Stimulated activated CD4-positive, alpha-beta T cell treated with anti-CD3 and anti-CD28 coated beads, Interleukin-1b, Interleukin-23, amount 100 ng/mL, for 24 hours (primary cell): Measurements from ENCODE around the gene AGO1.
"Not testable (repeated sequence)": the region's sequence is repeated elsewhere in the genome, so short reads cannot be mapped to it uniquely, and the experiment has no call there.

Experiments used
- DNase-seq, 4 experiments: peaks; one replicate each; pipeline ENCODE4 v3.0.0-alpha.2; 2020; ENCODE audit warnings: low read depth in 4 of 4, low spot score in 1 of 4

The AGO1 gene

GRCh38 chr1:35915693-35916092 lies 32.7 kb downstream of the AGO1 start:
- DNase-seq: no peak

- DNase-seq: no peak
Measured at GRCh38 chr1:35923791-35924221, 40.8 kb downstream of the AGO1 start.

- DNase-seq: no peak
Measured at GRCh38 chr1:35924838-35925237, 41.8 kb downstream of the AGO1 start.

- no peak for DNase-seq
Measured at GRCh38 chr1:35925741-35926140, 42.7 kb downstream of the AGO1 start.

GRCh38 chr1:35927472-35927871 lies 44.5 kb downstream of the AGO1 start:
- no peak for DNase-seq

- no peak for DNase-seq
Measured at GRCh38 chr1:35929730-35930592, 47.0 kb downstream of the AGO1 start.

- peak; percentile 67 to 82 (median 76) for DNase-seq
Measured at GRCh38 chr1:35930593-35931445, 47.8 kb downstream of the AGO1 start, which contains the start of gene AGO3. Gene AGO3 (plus strand): TSS chr1:35931105. CDS start chr1:35931427, 322 bp downstream.

- DNase-seq: no peak
Measured at GRCh38 chr1:35931446-35932157, 48.6 kb downstream of the AGO1 start.

GRCh38 chr1:35932158-35932636 lies 49.2 kb downstream of the AGO1 start:
- DNase-seq: no peak

GRCh38 chr1:35932941-35933340 lies 49.9 kb downstream of the AGO1 start:
- DNase-seq: no peak

- DNase-seq: no peak
Measured at GRCh38 chr1:35935442-35936388, 52.7 kb downstream of the AGO1 start.

GRCh38 chr1:35936838-35937237 lies 53.8 kb downstream of the AGO1 start:
- no peak for DNase-seq

- DNase-seq: no peak
Measured at GRCh38 chr1:35939484-35939883, 56.5 kb downstream of the AGO1 start.

- DNase-seq: no peak
Measured at GRCh38 chr1:35945327-35945726, 62.3 kb downstream of the AGO1 start.

GRCh38 chr1:35947547-35947946 lies 64.5 kb downstream of the AGO1 start:
- DNase-seq: no peak

GRCh38 chr1:35958558-35958957 lies 75.5 kb downstream of the AGO1 start:
- DNase-seq: no peak

GRCh38 chr1:35959304-35959703 lies 76.3 kb downstream of the AGO1 start:
- DNase-seq: no peak

- no peak for DNase-seq
Measured at GRCh38 chr1:35962952-35963351, 79.9 kb downstream of the AGO1 start.

GRCh38 chr1:35964277-35964676 lies 81.3 kb downstream of the AGO1 start:
- not testable (repeated sequence) for DNase-seq

GRCh38 chr1:35968396-35968795 lies 85.4 kb downstream of the AGO1 start:
- DNase-seq: no peak
